SU-DHL-6 (cell line): ENCODE results near the gene EEF2K.

Source experiments
- H2AFZ ChIP-seq: fragments of 200-600 bp; sonication (generic); 2 replicates; pipeline ENCODE4 v1.6.1; 2014; ENCODE audit warnings: low read depth, mild to moderate bottlenecking, moderate library complexity, mixed read lengths, antibody characterized with exemption, low read length; ENCODE audit not compliant: severe bottlenecking
- H3F3A ChIP-seq: fragments of 200-600 bp; shearing (Covaris generic); 2 replicates; pipeline ENCODE4 v1.6.0; 2016; ENCODE audit warnings: antibody characterized with exemption, mild to moderate bottlenecking; ENCODE audit not compliant: insufficient read depth
- H3K27ac ChIP-seq: fragments of 200-600 bp; sonication (generic); 2 replicates; pipeline ENCODE4 v1.5.1; 2016; ENCODE audit warnings: low read depth, mild to moderate bottlenecking, low read length, moderate library complexity, mixed read lengths
- H3K27me3 ChIP-seq: fragments of 200-600 bp; sonication (generic), shearing (Covaris generic); 2 replicates; pipeline ENCODE4 v1.6.0; 2014; ENCODE audit warnings: mild to moderate bottlenecking, low read length
- H3K36me3 ChIP-seq: fragments of 200-600 bp; sonication (generic); 2 replicates; pipeline ENCODE4 v1.6.1; 2014; ENCODE audit warnings: mild to moderate bottlenecking, low read length, mixed read lengths
- H3K4me2 ChIP-seq: fragments of 300-600, 200-600 bp; shearing (Covaris generic), sonication (generic); 2 replicates; pipeline ENCODE4 v1.6.0; 2014; ENCODE audit warnings: low read length, low read depth, mild to moderate bottlenecking; ENCODE audit not compliant: poor library complexity, severe bottlenecking
- H3K4me3 ChIP-seq: fragments of 200-600 bp; sonication (generic); 2 replicates; pipeline ENCODE4 v1.5.1; 2014; ENCODE audit warnings: antibody characterized with exemption, low read length, mild to moderate bottlenecking, mixed read lengths; ENCODE audit not compliant: insufficient read depth, poor library complexity, severe bottlenecking
- H3K79me2 ChIP-seq: fragments of 200-600 bp; sonication (generic); 2 replicates; pipeline ENCODE4 v1.6.1; 2014; ENCODE audit warnings: mild to moderate bottlenecking, low read length, moderate library complexity; ENCODE audit not compliant: insufficient read depth
- H3K9ac ChIP-seq: fragments of 200-600 bp; sonication (generic); 2 replicates; pipeline ENCODE4 v1.7.0; 2014; ENCODE audit warnings: mild to moderate bottlenecking, low read length
- H3K9me2 ChIP-seq: fragments of 200-600 bp; sonication (generic); replicated peaks from 2 replicates; pipeline ENCODE4 v1.6.1; 2014; ENCODE audit warnings: low read length; ENCODE audit not compliant: insufficient read depth
- H3K9me3 ChIP-seq: fragments of 200-600 bp; sonication (generic); 2 replicates; pipeline ENCODE4 v1.6.1; 2014; ENCODE audit warnings: low read length, mixed read lengths; ENCODE audit not compliant: insufficient read depth
- H4K20me1 ChIP-seq: fragments of 200-600 bp; sonication (generic); 2 replicates; pipeline ENCODE4 v1.6.1; 2014; ENCODE audit warnings: low read depth, mild to moderate bottlenecking, antibody characterized with exemption, low read length, moderate library complexity, mixed read lengths
- CTCF ChIP-seq: fragments of 200-600 bp; sonication (generic); IDR thresholded peaks from one replicate; pipeline ENCODE4 v1.5.1; 2017; ENCODE audit warnings: antibody characterized with exemption, mild to moderate bottlenecking, low read length, moderate library complexity; ENCODE audit not compliant: insufficient read depth, poor library complexity, severe bottlenecking
- EZH2phosphoT487 ChIP-seq: fragments of 200-600 bp; sonication (generic), shearing (Covaris generic); conservative IDR thresholded peaks from 2 replicates; pipeline ENCODE4 v1.6.1; 2018; ENCODE audit warnings: mild to moderate bottlenecking, antibody characterized with exemption, low read length, moderate library complexity, mixed read lengths

EEF2K gene

GRCh38 chr16:22315979-22316378 lies 109.9 kb downstream of the EEF2K start:
- H3K36me3 ChIP-seq = peaks cover 6% of the 10 kb centered on the region; the same call in 1 of the 2 replicates
- no peak overlapping the region for H3K27ac ChIP-seq
- no peak overlapping the region for H2AFZ ChIP-seq
- no peaks in the 10 kb centered on the region for H4K20me1 ChIP-seq
- no peak for TF ChIP-seq EZH2phosphoT487
- no peak for TF ChIP-seq CTCF
- no peaks in the 10 kb centered on the region for H3K79me2 ChIP-seq
- H3K9ac ChIP-seq = no peak overlapping the region
- H3K4me3 ChIP-seq = no peak overlapping the region
- H3K9me3 ChIP-seq = no peaks in the 10 kb centered on the region
- H3K4me2 ChIP-seq = no peak overlapping the region
- H3K9me2 ChIP-seq = no peaks in the 10 kb centered on the region
- peaks cover 3% of the 10 kb centered on the region; the same call in 1 of the 2 replicates for H3F3A ChIP-seq
- H3K27me3 ChIP-seq = no peaks in the 10 kb centered on the region

GRCh38 chr16:22316411-22316811 lies 110.3 kb downstream of the EEF2K start:
- Histone ChIP-seq H3K9ac (no peak overlapping the region), H3K4me3 (no peak overlapping the region), H3K36me3 (peaks cover 6% of the 10 kb centered on the region; the same call in 1 of the 2 replicates), H3K9me2 (no peaks in the 10 kb centered on the region), H3K4me2 (no peak overlapping the region), H4K20me1 (no peaks in the 10 kb centered on the region), H3K79me2 (no peaks in the 10 kb centered on the region; the same call in 1 of the 2 replicates), H3K27ac (no peak overlapping the region), H3K9me3 (no peaks in the 10 kb centered on the region), H2AFZ (no peak overlapping the region), H3F3A (peaks cover 3% of the 10 kb centered on the region; the same call in 1 of the 2 replicates), H3K27me3 (no peaks in the 10 kb centered on the region)
- TF ChIP-seq EZH2phosphoT487 (no peak), CTCF (no peak)

- no peak overlapping the region for H3K9ac ChIP-seq
- peaks cover 3% of the 10 kb centered on the region; the same call in 1 of the 2 replicates for H3F3A ChIP-seq
- TF ChIP-seq CTCF = no peak
- TF ChIP-seq EZH2phosphoT487 = no peak
- H3K9me2 ChIP-seq = no peaks in the 10 kb centered on the region
- H3K4me3 ChIP-seq = no peak overlapping the region
- no peaks in the 10 kb centered on the region for H3K9me3 ChIP-seq
- H3K36me3 ChIP-seq = peaks cover 6% of the 10 kb centered on the region; the same call in 1 of the 2 replicates
- no peak overlapping the region for H3K4me2 ChIP-seq
- no peak overlapping the region for H2AFZ ChIP-seq
- H3K79me2 ChIP-seq = no peaks in the 10 kb centered on the region; the same call in 1 of the 2 replicates
- H4K20me1 ChIP-seq = no peaks in the 10 kb centered on the region
- H3K27me3 ChIP-seq = no peaks in the 10 kb centered on the region
- no peak overlapping the region for H3K27ac ChIP-seq
Measured at GRCh38 chr16:22317001-22317530, 111.0 kb downstream of the EEF2K start.
